HG03442 (cell line): Measurements from ENCODE around the gene LSP1.
A peak's percentile ranks its signal among the peaks of the same experiment; 100 is the strongest.

ENCODE experiments used
- ATAC-seq: cut with Tn5 transposase; IDR thresholded peaks from one replicate; pipeline ENCODE4 v1.9.1; 2021; ENCODE audit warnings: mild to moderate bottlenecking, moderate library complexity; ENCODE audit not compliant: unreplicated experiment

LSP1 gene

DNA sequence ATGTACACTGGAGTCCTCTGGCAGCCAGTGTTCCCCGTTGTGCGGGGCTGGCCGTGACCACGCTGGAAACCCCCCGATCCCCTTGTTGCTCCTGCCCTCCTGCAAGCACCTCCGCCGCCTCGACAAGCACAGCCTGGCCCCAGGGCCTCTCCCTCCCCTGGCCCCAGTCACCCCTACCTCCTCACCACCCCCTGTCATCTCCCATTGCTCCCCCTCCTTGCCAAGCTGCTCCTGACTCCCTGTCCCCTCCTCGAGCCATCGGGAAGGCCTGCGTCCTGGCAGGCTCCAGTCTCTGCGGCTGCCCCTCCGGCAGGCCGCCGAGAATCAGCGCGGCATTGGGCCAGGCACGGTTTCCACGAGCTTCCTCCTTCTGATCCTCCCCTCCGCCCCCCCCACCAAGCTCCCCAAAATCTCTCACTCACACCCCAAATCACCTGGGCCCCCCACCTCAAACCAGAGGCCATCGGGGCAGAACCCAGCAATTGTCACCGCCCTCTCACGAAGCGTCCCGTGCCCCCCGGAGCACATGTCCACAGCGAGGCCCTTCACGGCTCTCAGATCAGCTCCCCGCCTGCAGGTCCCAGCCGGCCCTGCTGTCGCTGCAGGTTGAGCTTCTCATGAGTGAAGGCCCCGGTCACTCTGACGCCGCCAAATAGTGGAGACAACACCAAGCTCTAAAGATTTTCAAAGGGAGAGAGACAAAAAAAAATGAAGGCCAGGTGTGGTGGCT lies 5.7 kb upstream of the LSP1 start:
- ATAC-seq = no peak

DNA sequence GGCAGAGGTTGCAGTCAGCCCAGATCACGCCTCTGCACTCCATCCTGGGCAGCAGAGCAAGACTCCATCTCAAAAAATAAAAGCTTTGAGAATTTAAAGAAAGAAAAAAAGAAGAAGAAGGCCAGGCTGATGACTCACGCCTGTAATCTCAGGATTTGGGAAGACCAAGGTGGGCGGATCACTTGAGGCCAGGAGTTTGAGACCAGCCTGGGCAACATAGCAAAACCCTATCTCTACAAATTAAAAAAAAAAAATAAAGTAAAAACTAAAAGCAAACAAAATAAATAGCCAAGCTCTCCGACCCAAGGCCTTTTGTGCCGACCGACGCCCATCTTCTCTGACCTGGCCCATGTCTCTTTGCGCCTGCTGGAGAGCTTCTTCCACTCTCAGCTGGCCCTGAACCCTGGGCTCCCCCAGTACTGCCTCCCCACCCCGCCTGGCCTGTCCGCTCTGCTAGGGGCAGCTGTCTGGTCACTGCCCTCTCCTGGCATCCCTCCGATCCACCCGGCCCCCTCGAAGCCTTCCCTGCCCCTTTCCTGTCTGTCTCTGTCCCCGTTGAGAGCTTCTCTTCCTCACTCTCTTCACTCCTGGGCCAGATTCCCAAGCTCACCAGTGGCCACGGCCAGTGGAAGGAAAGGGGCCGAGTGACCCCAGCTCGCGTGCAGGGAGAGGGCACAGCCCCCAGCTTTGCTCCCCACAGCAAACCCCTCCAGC lies 4.8 kb upstream of the LSP1 start:
- ATAC-seq = no peak

DNA sequence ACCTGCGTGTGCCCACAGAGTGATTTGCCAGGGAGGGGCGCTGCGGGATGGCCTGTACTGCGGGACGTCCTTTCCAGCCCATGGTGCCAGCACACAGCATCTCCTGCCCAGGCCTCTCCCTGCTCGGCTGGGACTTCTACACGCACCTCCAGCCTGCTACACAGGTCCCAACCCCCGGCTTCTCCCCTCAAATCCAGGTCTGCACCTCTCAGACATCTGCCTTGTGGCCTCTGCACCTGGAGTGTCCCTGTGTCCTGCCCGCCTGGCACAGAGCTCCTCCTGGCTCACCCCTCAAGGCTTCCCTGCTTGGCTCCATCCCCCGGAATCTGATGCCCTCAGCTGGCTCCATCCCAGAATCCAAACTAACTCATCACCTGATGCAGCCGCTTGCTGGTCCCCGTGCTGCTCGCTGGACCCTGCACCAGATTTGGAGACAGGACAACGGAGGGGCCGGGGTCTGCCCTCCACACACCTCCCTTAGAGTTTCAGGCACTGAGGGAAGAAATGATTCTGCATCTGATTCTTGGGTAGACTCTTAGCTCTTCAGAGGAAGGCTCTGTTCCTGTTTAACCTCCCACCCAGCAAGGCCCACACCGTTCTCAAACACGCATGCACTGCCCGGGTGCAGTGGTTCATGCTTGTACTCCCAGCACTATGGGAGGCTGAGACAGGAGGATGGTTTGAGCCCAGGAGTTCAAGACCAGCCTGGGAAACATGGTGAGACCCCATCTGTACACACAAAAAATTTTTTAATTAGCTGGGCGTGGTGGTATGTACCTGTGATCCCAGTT lies 4.0 kb upstream of the LSP1 start:
- ATAC-seq = no peak

DNA sequence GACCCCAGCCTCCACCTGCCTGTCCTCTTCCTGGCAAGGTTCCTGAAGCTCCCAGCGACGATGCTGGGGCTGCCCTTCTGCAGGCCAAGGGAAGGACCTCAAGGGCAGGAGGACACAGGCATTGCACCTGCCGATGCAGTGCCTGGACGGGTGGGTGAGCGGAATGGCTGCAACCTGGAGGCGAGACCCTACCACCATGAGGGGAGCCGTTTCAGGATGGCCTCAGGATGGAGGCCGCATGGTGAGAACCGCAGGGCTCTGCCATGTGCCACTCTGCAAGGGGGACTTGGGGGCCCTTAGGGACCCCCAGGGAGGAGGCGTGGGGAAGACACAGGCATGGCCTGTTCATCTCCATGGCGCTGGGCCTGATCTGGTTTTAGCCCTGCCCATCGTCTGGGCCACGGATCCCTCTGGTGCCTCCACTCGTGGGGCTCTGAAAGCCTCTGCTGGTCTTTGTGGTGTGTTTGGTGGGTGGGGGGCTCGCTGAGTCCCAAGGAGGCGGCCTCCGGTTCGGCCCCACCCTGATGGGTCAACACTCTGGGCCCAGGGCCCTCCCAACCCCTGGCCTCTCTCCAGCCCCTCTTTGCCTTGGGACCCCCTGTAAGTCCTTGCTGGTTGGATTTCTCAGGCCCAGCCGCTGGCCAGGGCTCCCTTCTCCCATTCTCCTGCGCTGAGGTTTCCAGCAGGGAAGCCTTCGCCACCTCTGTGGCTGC lies 1.3 kb upstream of the LSP1 start:
- ATAC-seq = no peak

DNA sequence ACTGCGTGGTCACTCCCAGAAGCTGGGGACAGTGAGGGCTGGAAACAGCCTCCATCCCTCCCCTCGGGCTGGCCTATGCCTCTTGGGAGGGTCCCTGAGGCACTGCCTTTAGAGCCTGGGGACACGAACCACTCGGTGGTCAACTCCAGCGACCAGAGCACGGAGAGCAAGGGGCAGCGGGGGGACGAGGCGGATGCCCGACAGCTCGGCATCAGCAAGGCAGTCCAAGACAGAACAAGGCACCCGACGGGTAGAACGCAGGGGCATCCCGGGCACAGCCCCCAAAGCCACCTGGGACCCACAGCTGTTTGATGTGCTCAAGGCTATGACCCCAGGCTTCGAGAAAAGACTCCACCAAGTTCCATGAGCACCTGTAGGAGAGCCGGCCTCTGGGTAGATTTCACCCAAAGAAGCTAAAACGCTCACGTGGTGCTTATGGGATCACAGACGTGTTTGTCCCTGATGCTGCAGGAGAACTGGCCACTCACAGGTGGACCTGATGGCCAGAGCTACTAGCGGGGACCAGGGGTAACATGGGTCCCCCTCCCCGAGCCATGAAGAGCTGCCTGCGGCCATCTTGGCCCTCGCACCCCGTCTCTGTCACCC lies 510 bp upstream of the LSP1 start:
- ATAC-seq = no peak

DNA sequence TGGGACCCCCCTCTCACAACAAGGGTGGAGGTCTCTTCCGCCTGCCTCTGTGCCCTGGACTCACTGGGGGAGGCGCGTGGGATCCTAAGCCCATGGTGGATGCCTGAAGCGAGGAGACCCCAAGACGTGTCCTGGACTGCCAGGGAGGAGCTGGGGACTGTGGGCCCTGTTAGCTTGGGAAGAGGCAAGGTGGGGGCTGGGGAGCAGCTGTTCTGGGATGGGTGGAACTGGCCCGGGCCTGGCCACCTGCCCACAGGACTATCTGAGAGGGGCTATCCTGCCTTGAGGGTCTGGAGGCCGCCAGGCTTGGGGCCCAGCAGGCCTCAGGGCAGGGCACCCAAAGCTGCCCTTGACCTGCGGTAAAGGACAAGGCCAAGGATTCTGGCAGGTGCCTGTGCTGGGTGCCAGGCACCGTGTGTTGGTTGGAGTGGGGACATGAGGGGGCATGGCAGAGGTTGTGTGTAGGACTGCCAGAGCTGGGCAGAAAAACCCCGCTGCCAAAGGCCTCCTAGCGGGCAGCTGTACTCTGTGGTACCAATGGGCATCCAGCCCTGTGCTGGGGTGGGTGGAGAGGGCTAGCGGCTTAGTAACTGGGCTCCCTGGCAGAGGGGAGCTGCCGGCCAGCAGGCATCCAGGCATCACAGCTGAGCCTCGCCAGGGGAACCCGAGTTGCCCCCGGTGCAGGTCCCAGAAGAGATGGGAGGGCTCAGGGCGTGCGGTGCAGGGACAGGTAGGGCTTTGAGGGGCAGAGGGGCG lies 670 bp downstream of the LSP1 start:
- ATAC-seq = no peak

DNA sequence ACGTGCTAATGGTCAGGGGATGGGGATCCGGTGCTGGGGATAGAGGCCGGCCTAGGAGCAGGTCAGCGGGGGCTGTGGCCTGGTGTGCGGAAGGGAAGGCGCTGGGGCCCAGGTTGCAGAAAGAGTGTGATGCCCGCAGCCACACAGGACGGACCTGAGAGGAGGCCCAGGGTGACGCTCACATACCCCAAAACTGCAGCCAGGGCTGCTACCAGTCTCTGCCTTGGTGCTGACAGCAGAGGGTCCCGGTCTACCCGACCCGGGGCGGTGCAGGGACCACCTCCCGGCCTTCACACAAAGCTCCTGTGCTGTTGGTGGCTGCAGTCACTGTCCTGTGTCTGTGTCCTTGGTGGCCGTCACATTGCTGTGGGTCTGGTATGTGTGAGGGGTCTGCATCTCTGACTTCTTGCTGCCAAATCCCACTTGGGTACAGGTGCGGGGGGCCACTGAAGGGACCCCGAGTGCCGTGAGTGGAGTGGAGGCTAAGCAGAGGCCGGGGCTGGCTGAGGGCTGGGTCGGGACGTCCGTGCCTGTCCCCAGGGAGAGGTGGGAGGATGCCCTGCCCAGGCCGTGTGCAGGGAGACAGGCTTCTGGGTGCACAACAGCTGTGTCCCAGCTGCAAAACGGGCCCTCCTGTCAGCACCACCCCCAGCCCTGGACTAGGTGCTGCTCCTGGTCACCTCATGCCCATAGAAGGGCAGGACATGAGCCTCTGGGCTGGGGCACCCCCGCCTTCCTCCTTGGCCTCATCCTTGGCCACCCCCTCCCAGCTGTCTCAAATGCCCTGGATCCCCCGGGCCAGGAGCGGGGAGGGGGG lies 1.5 kb downstream of the LSP1 start:
- peak; percentile 22 for ATAC-seq

DNA sequence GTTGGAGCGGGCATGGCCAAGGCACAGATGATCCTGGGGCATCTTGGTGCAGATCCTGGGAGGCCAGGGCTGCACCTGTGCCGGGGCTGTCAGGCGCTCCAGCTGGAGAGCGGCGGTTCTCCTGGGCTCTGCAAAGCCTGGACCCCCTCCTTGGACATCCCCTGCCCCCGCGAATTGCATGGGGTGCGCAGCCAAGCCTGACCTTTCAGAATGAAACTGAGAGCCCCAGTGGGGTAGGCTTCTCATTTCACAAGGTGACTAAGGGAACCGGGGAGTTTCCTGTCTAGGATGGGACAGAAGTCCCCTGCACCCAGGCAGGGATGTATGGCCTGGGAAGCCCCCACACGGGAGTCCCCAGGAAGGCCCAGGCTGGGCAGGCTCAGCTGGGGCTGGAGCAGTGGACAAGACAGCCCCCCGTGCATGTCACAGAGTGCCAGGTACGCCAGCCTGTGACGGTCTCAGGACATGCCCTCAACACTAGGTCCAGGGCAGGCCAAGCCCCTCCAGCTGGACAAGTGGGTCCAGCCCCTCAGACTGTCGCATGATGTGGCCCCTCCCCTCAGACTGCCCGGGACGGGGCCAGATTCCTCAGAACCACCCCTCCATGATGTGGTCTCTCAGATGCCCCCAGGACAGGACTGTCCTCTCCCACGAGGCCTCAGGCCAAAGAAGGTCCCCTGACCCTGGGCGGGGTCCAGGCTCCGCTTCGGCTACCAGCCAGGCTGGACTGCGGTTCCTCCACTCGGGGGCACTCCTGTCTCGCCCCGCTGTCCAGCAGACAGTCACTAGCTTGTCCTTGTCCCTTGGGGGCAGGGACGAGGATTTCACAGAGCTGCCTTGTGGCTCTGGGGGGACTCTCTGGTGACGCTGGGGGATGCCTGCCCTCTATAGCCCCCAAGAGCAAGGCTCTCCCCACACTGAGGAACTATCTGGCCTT lies 2.3 kb downstream of the LSP1 start:
- peak; percentile 34 for ATAC-seq

DNA sequence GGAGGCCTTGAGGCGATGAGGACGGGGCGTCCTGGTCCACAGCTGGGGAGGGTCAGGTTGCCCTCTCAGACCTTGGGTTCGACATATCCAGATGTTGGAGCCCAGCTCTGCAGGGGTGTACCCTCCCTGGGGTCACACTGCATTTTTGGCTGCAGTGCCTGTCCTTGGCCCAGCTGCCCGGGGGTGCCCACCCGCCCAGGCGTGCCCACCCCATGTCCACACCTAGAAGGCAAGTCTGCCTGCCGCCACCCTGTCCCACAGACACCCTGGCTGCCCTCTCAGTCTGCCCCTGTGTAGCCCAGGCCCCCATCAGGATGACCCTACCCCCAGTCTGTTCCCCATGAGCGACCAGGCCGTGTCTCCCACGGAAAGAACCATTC lies 3.0 kb downstream of the LSP1 start:
- no peak for ATAC-seq

DNA sequence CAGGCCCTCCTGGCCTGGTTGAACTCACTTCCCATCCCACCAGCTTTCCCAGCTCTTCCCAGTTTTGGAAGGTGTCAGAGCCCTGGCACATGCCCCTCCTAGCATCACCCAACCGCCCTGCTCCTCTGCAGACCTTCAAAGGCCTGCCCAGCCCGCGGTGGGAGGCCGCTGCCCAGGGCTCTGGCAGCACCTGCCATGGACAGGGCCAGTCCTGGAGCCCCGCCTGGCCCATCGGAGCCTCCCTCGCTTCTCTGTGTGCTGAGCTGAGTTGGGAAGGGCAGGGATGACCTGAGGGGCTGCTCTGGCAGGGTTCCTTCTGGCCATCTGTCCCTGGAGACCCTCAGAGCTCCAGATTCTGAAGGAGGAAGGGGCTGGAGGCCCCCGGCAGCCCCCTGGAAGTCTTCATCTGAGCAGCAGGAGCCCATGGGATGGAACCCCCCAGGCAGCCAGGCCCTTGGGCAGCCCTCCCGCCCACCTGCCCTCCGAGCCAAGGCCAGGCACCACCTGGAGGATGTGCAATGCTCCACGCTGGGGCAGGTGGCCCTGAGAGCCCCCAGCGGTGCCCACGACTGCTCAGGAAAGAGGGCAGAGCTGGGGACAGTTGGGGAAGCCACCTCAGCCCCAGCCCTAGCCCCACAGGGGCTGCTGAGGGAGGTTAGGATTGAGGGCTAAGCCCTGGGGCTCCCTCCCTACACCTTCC lies 3.6 kb downstream of the LSP1 start:
- ATAC-seq = no peak

DNA sequence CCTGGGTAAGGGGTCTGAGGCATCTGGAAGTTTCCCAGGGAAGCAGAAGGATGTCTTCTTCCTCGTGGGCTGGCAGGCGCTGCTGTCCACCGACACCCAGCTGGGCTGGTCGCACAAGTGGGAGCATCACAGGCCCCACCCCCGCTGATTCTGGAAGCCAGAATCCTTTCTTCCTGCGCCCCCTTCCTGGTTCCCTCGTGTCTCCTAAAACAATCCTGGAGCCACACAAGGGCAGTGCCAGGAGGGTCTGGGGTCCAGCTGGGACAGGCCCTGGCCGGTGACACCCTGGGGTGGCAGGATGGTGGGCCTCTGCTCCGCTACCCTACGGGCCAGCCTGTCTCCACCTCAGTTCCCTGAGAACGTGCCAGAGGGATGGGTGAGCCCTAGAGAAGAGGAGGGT lies 4.2 kb downstream of the LSP1 start:
- ATAC-seq = no peak

DNA sequence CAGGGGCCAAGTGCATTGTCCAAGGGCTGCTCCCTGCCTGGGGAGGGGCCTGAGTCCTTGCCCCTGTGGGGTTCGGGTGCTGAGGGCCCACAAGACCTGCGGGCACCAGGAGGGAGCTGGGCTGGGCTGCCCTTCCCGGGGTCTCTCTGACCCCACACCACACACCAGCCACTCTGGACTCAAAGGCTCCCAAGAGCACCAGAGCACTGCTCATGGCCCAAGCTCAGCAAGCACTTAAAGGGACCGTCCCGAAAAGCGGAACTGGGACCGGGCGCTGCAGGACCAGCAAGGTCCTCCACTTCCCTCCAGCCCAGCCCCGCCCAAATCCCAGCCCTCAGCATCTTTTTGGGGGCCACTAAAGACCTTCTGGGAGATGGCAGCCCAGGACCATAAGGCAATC lies 5.3 kb downstream of the LSP1 start:
- ATAC-seq = no peak

DNA sequence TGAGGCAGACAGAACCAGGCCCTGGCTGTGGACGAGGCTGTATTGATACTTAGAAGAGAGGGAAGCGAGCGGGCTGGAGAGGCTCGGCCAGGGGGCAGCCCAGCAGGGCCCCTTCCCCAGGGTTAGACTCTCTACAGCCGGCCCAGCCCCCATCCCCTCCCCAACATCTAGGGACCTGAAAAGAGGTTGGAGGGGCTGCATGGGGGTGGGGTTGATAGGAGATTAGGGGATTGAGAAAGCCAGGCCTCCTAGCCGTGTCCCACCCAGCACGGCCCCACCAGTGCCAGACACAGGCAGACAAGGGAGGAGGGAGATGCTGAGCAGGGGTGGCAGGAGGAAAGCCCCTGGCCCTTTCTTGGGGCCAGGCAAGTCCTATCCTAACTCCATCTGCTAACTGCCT lies 5.7 kb downstream of the LSP1 start:
- no peak for ATAC-seq

DNA sequence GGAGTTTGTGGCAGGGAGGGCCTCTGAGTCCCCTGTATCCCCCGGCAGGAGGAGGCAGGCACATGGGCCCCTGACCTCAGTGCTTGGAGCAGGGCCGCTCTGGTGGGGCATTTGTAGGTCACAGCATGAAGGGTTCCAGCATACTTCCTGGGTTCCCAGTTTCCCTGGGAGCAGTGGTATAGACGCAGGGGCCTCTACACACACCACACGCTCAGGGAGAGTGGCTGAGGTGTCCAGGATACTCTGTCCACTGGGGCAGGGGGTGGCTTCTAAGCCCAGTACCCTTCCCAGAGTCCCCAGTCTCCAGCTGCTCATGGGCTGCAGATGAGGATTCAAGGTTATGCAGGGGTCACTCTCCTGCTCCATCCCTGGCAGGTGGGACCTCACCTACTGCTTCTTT lies 6.1 kb downstream of the LSP1 start:
- no peak for ATAC-seq

DNA sequence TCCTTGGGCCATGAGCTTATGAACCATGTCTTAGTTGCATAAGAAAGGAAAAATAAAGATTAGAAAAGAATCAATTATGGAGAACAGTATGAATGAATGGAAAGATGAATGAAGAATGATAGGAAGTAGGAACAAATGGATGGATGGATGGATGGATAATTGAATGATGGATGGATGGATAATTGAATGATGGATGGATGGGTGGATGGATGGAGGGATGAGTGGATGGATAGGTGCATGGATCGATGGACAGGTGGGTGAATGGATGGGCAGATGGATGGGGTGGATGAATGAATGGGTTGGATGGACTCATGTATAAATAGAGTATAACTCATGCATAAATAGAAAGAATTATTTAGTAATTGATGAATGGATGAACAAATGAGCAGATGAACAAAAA lies 7.2 kb downstream of the LSP1 start:
- no peak for ATAC-seq

DNA sequence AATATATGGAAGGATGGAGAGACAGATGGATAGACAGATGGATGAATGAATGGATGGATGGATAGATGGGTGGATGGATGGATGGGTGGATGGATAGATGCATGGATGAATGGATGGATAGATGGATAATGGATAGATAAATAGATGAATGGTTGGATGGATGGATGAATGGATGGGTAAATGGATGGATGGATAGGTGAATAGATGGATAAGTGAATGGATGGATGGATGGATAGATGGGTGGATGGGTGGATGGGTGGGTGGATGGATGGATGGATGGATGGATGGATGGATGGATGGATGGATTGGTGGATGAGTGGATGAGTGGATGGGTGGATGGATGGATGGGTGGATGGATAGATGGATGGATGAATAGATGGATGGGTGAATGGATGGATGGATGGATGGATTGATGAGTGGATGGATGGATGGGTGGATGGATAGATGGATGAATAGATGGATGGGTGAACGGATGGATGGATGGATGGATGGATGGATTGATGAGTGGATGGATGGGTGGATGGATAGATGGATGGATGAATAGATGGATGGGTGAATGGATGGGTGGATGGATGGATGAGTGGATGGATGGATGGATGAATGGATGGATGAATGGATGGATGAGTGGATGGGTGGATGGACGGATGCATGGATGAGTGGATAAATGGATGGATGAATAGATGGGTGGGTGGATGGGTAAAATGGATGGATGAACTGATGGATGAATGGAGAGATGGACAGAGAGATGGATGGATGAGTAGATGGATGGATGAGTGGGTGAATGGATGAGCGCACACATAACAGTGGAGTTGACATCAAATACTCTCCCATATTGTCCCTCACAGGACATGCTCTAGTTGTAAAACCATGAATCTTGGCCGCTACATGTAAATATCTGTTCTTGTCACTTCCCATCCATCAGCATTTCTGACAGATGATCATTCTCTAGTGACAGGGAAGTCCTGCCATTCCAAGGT lies 8.8 kb downstream of the LSP1 start:
- no peak for ATAC-seq
